HepG2 (cell line): ENCODE measurements around the gene CSTF1. TPM values are rescaled to one million over a fixed set of nuclear protein-coding genes. Genes with fewer than 3 reads are reported as not detected.
A peak's percentile ranks its signal among the peaks of the same experiment; 100 is the strongest.

Source experiments
- ATAC-seq: fragments of 200-7000 bp; cut with Tn5 transposase; 3 replicates; pipeline ENCODE4 v1.9.1; 2020; ENCODE audit warnings: mild to moderate bottlenecking, moderate library complexity
- BruUV-seq: library from RNA; stranded (reverse); fragments of 400-500 nt; replicated peaks from 2 replicates; lab custom pipeline; 2021; lab: Mats Ljungman, UMichigan
- CTCF ChIA-PET: fragments of 300-600 bp; formaldehyde crosslinking; extraction: SDS; loops from one replicate; lab custom pipeline; 2021; ENCODE audit warnings: low total read pairs, inconsistent platforms, low intra/inter-chr PET ratio; lab: Yijun Ruan, JAX
- POLR2A ChIA-PET: fragments of 350-600 bp; sonication (Branson Sonifier 250); formaldehyde crosslinking; loops from one replicate; lab custom pipeline; 2020; ENCODE audit warnings: antibody characterized with exemption, inconsistent platforms; lab: Yijun Ruan, JAX
- DNase-seq: peaks from one replicate; pipeline ENCODE4 v3.0.0-alpha.2; 2015; ENCODE audit warnings: low spot score
- FAIRE-seq: peaks from 3 replicates; lab custom pipeline; 2011; peaks lifted over from hg19 to GRCh38; lab: Jason Lieb, UNC
- H2AFZ ChIP-seq: one replicate; pipeline ENCODE4 v1.6.1; 2011; ENCODE audit warnings: low read length, inconsistent platforms
- H3K27ac ChIP-seq: fragments of 300-600 bp; 3 replicates; pipeline ENCODE4 v1.8.0; 2011; ENCODE audit warnings: mixed run types, mild to moderate bottlenecking, mixed read lengths, low read length, inconsistent platforms; ENCODE audit not compliant: insufficient read depth; ENCODE audit errors: extremely low read length
- H3K27me3 ChIP-seq, 2 experiments: fragments of 200-600 bp in 1 of 2; 2 replicates in 1 of 2; 3 replicates in 1 of 2; pipeline versions ENCODE4 v1.6.0 to v1.8.0; 2011; ENCODE audit warnings: low read length in 2 of 2, mild to moderate bottlenecking in 2 of 2, moderate library complexity in 2 of 2, inconsistent platforms in 1 of 2; ENCODE audit not compliant: insufficient read depth in 2 of 2, control insufficient read depth in 1 of 2
- H3K36me3 ChIP-seq, 2 experiments: fragments of 200-600 bp in 1 of 2; replicated peaks in 1 of 2; 2 replicates in 1 of 2; 3 replicates in 1 of 2; pipeline versions ENCODE4 v1.5.1 to v1.8.0; 2011; ENCODE audit warnings: low read length in 2 of 2, inconsistent platforms in 1 of 2; ENCODE audit not compliant: insufficient read depth in 2 of 2, control insufficient read depth in 1 of 2
- H3K4me1 ChIP-seq: 2 replicates; pipeline ENCODE4 v1.5.1; 2012; ENCODE audit warnings: low read length, inconsistent platforms; ENCODE audit not compliant: insufficient read depth
- H3K4me2 ChIP-seq: 2 replicates; pipeline ENCODE4 v1.6.0; 2011; ENCODE audit warnings: low read depth, low read length, inconsistent platforms
- H3K4me3 ChIP-seq, 3 experiments: fragments of 200-600 bp in 1 of 3; sonication (generic), shearing (Covaris generic) in 1 of 3; replicated peaks in 1 of 3; 2 replicates each; pipeline ENCODE4 v1.5.1; 2011 to 2016; ENCODE audit warnings: low read length in 3 of 3, inconsistent platforms in 2 of 3, low read depth in 2 of 3, mild to moderate bottlenecking in 2 of 3, control low read depth in 1 of 3, mixed read lengths in 1 of 3; ENCODE audit not compliant: insufficient read depth in 1 of 3
- H3K79me2 ChIP-seq: one replicate; pipeline ENCODE4 v1.6.1; 2011; ENCODE audit warnings: low read length, inconsistent platforms; ENCODE audit not compliant: insufficient read depth
- H3K9ac ChIP-seq: 2 replicates; pipeline ENCODE4 v1.6.0; 2011; ENCODE audit warnings: mild to moderate bottlenecking, low read depth, low read length, inconsistent platforms; ENCODE audit not compliant: insufficient read depth
- H3K9me3 ChIP-seq: 2 replicates; pipeline ENCODE4 v1.5.1; 2012; ENCODE audit warnings: mild to moderate bottlenecking, low read length
- H4K20me1 ChIP-seq: 2 replicates; pipeline ENCODE4 v1.6.0; 2011; ENCODE audit warnings: inconsistent platforms, mild to moderate bottlenecking, low read length, moderate library complexity; ENCODE audit not compliant: insufficient read depth
- NFATC3 ChIP-seq: sonication (generic); formaldehyde crosslinking; IDR thresholded peaks from 2 replicates; pipeline ENCODE4 v1.5.1; 2020; ENCODE audit warnings: mild to moderate bottlenecking, missing genetic modification reagents
- RBFOX2 ChIP-seq: fragments of 200-400 bp; formaldehyde crosslinking; IDR thresholded peaks from 2 replicates; pipeline ENCODE4 v1.6.1; 2017; ENCODE audit warnings: low read depth, mild to moderate bottlenecking, low read length
- SMAD9 ChIP-seq: sonication (generic); formaldehyde crosslinking; IDR thresholded peaks from 2 replicates; pipeline ENCODE4 v1.5.1; 2020; ENCODE audit warnings: mild to moderate bottlenecking, missing genetic modification reagents
- WGBS: methylation state at CpG from one replicate; pipeline ENCODE4 v1.1.6; 2017; ENCODE audit warnings: low lambda C conversion rate; 5-methylcytosine and 5-hydroxymethylcytosine counted together
- in situ Hi-C: cut with HindIII; loops from 2 replicates; pipeline ENCODE4 v1.10.0; 2017; ENCODE audit warnings: low pct_unique_long_range_greater_than_20kb; ENCODE audit not compliant: extremely low pct_ligation_motif_present
- intact Hi-C: fragments of 100-400 bp; cut with micrococcal nuclease; formaldehyde crosslinking; loops from one replicate; pipeline ENCODE4 v1.10.0; 2022; ENCODE audit not compliant: unreplicated experiment
- polyA plus RNA-seq, 8 experiments: library from polyadenylated mRNA; depleted of rRNA in 3 of 8; stranded (reverse) in 7 of 8; unstranded in 1 of 8; fragments of >200 nt; fragmentation: Illumina TruSeq in 4 of 8; extraction: Trizol in 4 of 8; gene quantifications; 2 replicates each; pipeline versions ENCODE4 v1.2.1 to v1.2.3, GENCODE V29; 2011 to 2016; ENCODE audit warnings: low read depth in 4 of 8, missing spikeins in 1 of 8, mixed read lengths in 1 of 8; ENCODE audit not compliant: insufficient read depth in 1 of 8
- total RNA-seq, 5 experiments: library from RNA; depleted of rRNA; stranded (reverse); fragments of >200 nt; fragmentation: Illumina TruSeq; extraction: Trizol; gene quantifications; 2 replicates each; pipeline ENCODE4 v1.2.3, GENCODE V29; 2016; ENCODE audit warnings: low read depth in 1 of 5
- TF ChIP-seq, protein P1 (sequence below): sonication (generic); formaldehyde crosslinking; IDR thresholded peaks from 2 replicates; pipeline ENCODE4 v1.4.0; 2020; ENCODE audit warnings: missing genetic modification reagents, mild to moderate bottlenecking, borderline replicate concordance

Gene CSTF1
- total and polyA plus RNA-seq, 2 of the 13 experiments (the other 11 are each of a cell fraction or from before 2014, with no cell fraction given), result 70.9 to 100 TPM

DNA sequence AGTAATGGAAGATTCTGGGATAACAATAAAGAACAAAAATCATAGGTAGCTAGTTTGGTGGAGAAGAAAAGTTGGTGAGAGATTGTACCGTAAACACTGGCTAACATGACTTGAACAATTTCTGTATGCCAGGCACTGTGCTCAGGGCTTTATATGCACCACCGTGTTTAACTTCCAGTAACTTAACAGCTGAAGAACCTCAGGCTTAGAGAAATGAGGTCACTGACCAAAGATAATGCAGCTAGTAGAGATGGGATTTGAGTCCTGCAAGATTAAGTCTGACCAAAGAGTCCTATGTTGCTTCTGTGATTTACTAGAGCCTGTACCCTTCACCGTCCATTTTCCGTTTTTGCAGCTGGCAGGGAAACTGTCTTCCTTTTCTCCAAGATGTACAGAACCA lies 2.7 kb downstream of the CSTF1 start:
- peaks cover 25 to 47% of the 10 kb centered on the region in 2 experiments for H3K36me3 ChIP-seq
- FAIRE-seq, result no peak
- H3K4me3 ChIP-seq, result no peak overlapping the region
- no peak overlapping the region for H3K9ac ChIP-seq
- peaks cover 23% of the 10 kb centered on the region for H3K4me1 ChIP-seq
- H4K20me1 ChIP-seq, result peaks cover 8% of the 10 kb centered on the region
- peaks cover 0 to 4% of the 10 kb centered on the region in 2 experiments; a peak in 1 of 5 replicates for H3K27me3 ChIP-seq
- no peak for TF ChIP-seq NFATC3 (CRISPR knock-in tag)
- TF ChIP-seq RBFOX2, result peak; percentile 58
- TF ChIP-seq, protein P1, sequence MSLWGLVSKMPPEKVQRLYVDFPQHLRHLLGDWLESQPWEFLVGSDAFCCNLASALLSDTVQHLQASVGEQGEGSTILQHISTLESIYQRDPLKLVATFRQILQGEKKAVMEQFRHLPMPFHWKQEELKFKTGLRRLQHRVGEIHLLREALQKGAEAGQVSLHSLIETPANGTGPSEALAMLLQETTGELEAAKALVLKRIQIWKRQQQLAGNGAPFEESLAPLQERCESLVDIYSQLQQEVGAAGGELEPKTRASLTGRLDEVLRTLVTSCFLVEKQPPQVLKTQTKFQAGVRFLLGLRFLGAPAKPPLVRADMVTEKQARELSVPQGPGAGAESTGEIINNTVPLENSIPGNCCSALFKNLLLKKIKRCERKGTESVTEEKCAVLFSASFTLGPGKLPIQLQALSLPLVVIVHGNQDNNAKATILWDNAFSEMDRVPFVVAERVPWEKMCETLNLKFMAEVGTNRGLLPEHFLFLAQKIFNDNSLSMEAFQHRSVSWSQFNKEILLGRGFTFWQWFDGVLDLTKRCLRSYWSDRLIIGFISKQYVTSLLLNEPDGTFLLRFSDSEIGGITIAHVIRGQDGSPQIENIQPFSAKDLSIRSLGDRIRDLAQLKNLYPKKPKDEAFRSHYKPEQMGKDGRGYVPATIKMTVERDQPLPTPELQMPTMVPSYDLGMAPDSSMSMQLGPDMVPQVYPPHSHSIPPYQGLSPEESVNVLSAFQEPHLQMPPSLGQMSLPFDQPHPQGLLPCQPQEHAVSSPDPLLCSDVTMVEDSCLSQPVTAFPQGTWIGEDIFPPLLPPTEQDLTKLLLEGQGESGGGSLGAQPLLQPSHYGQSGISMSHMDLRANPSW, result no peak
- no peak for TF ChIP-seq SMAD9 (CRISPR knock-in tag)
- WGBS, result 96% methylated on average over 4 of the region's 4 CpGs
- BruUV-seq, result no TSS peak
- POLR2A ChIA-PET, result interaction anchor here (1.5 to 4.1 kb wide), 2 partner anchors 15 to 27 kb away, joined by 5 to 50 read pairs; partner anchors contain the start of gene CASS4
- intact Hi-C loops, result no loop called here
- H3K27ac ChIP-seq, result no peak overlapping the region
- no peak overlapping the region for H3K4me2 ChIP-seq
- in situ Hi-C loops, result loop anchor here (5.0 kb wide), 1 partner anchor 77 kb away; no protein-coding TSS in a partner anchor
- no peak overlapping the region for H2AFZ ChIP-seq
- no peak for ATAC-seq
- H3K9me3 ChIP-seq, result no peaks in the 10 kb centered on the region
- DNase-seq, result no peak
- peaks cover 47% of the 10 kb centered on the region for H3K79me2 ChIP-seq
- CTCF ChIA-PET, result no interaction called here
